HG02571 (cell line): ENCODE measurements around the gene RBMXL3.
"Not testable (repeated sequence)": the region's sequence is repeated elsewhere in the genome, so short reads cannot be mapped to it uniquely, and the experiment has no call there.

ENCODE experiments used
- ATAC-seq: cut with Tn5 transposase; IDR thresholded peaks from one replicate; pipeline ENCODE4 v1.9.1; 2021; ENCODE audit warnings: mild to moderate bottlenecking, moderate library complexity; ENCODE audit not compliant: unreplicated experiment

The RBMXL3 gene

DNA sequence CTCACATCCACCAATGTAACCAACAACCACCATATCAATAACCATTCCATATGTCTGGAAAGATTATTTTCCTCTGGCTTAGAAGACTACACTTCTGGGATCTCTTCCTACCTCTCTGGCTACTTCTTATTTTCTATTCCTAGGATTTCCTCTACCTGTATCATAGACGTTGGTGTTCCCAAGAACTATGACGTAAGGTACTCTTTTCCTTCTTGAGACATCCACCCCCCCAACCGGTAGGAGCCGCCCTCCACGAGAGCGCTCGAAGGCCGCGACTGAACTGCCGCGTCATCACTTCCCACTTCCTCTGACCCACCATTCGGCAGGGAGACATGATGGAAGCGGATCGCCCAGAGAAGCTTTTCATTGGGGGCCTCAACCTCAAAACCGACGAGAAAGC, at the start of gene RBMXL3:
Gene RBMXL3 (plus strand): TSS at position 301 of the 400 bp plus-strand sequence. CDS start 32 bp downstream, at position 333.
- ATAC-seq = no peak

DNA sequence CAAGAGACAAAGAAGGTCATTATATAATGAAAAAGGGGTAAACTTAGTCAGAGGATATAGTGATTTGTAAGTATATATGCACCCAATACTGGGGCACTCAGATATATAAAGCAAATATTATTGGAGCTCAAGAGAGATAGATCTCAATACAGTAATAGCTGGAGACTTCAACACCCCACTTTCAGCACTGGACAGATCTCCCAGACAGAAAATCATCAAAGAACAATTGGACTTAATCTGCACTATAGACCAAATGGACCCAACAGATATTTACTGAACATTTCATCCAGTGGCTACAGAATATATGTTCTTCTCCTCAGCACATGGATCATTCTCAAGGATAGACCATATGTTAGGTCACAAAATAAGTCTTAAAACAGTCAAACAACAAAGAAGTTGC, 47.2 kb upstream of the RBMXL3 start:
- no peak for ATAC-seq

DNA sequence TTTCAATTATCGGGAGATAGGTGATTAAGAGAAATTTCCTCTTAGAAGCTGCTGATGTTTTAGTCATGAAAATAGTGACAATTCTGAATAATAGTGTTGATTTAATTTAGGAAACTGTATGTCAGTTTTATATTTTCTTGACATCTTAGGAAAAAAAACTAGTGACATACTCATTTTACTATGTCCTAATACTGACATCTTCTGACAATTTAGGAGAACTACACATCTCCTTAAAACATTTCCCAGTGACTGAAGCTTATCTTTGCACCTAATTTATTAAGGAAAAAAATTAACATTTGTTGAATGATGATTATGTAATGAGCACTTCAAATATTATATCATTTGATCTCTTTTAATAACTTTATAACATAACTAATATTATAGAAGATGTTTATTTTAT, 42.0 kb upstream of the RBMXL3 start:
- ATAC-seq = no peak

DNA sequence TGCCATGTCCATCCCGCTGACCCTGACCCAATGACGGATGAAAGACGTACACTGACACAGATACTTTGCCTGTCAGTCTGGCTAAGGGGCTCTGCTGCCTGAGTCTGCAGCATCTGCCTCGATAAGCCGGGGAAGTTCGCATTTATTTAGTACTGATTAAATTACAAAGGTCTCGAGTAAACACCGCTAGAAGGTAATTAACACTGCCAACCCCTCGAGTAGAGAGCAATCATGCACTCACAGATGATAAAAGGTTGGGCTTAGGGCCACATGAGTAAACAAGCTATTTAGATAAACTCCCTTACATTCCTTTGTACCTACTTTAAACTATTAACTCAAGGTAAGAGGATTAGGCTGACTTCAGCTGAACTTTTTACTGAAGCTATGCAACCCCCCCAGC, 16.0 kb upstream of the RBMXL3 start:
- no peak for ATAC-seq

DNA sequence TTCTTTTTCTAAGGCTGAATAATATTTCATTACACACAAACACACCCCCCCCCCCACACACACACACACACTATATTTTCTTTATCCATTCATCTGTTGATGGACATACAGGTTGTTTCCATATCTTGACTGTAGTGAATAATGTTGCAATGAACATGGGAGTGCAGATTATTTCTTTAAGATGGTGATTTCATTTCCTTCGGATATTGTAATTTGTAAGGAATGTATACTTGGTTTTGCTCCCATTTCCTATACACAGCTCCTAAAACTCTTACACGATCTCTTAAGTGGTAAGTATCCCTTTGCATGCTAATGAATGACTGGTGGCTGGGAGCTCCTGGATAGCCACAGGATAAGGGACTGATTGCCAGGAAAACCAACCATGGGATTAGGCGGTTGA, 14.7 kb upstream of the RBMXL3 start:
- ATAC-seq = no peak

DNA sequence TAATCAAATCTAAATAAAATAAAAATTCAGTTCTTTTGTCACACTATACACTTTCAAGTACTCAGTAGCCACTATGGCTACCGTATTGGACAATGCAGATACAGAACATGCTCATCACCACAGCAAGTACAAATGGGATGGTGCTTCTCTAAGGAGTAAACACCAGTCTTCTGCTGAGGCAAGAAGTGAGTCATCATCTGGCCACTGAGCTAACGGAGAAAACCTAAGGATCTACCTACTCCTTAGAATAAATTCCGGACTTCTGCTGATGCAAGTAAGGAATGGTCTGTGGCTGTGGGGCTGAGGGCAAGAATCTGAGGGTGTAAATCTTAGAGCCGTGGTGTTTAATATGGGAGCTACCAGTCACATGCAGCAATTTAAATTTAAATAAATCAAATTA, 11.3 kb upstream of the RBMXL3 start:
- ATAC-seq = no peak

DNA sequence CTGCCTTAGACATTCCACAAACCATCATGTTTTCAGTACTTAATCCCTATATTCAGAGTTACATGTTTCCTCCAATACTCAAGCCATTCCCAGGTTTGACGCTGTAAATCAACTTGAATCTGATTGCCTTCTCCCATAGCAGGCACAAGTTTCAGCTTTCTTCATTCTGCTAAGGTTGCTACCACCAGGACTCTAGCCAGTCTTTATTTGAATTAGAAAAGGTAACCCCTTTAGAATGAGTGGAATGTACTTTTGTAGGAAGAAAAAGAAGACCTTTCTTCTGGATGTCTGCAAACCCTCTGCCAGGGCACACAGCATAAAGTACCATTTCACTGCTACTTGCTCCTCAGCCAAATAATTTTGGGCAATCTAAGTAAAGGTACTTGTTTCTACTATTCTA, 10.7 kb upstream of the RBMXL3 start:
- no peak for ATAC-seq

DNA sequence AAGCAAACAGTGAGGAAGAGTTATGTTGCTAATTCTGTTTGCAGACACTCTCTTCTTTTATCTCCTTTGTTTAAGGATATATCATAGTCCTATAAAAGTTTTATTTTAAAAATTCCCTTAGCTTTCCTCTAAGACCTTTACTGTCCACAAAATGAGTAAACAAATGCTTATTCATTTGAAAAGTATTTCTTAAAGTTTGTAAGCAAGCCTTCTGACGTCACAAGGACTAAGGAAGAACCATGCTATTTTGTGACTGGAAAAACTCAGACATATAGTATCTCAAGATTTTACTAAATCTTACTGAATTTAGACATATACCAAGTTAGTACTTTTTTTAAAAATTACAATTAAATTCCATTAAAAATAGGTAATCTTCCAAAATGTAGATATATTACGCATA, 5.2 kb upstream of the RBMXL3 start:
- no peak for ATAC-seq

DNA sequence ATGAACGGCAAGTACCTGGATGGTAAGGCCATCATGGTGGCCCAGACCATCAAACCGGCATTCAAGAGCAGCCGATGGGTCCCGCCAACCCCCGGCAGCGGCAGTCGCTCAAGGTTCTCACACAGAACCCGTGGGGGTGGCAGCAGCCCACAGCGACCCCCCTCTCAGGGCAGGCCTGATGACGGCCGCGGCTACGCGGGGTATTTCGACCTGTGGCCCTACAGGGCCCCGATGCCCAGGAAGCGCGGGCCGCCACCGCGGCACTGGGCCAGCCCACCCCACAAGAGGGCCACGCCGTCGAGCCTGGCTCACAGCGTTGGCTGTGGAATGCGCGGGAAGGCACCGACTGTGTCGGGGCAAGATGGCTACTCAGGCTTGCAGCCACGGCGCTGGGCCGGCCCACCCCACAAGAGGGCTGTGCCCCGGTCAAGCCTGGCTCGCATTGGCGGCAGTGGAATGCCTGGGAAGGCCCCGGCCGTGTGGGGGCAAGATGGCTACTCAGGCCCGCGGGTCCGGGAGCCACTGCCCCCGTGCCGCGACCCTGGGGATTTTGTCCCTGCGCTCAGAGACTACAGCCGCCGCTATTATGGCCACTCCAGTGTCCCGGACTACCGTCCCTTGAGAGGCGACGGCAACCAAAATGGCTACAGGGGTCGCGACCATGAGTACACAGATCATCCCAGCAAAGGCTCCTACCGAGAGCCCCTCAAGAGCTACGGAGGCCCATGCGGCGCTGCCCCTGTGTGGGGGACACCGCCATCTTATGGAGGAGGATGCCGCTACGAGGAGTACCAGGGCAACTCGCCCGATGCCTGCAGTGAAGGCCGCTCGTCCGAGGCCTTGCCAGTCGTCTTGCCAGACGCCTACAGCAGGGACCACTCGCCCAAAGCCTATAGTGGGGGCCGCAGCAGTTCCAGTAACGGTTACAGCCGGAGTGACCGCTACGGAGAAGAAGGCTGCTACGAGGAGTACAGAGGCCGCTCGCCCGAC, 731 bp downstream of the RBMXL3 start:
- no peak for ATAC-seq

DNA sequence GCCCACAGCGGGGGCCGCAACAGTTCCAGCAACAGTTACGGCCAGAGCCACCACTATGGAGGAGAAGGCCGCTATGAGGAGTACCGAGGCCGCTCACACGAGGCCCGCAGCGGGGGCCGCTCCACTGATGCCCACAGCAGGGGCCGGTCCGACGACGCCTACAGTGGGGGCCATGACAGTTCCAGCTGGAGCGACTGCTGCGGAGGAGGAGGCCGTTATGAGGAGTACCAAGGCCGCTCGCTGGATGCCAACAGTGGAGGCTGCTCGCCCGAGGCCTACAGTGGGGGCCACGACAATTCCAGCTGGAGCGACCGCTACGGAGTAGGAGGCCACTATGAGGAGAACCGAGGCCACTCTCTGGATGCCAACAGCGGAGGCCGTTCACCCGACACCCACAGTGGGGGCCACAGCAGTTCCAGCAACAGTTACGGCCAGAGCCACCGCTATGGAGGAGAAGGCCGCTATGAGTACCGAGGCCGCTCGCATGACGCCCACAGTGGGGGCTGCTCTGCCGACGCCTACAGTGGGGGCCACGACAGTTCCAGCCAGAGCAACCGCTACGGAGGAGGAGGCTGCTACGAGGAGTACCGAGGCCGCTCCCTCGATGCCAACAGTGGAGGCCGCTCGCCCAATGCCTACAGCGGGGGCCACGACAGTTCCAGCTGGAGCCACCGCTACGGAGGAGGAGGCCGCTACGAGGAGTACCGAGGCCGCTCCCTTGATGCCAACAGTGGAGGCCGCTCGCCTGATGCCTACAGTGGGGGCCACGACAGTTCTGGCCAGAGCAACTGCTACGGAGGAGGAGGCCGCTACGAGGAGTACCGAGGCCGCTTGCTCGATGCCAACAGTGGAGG, 1.7 kb downstream of the RBMXL3 start:
- ATAC-seq = no peak

DNA sequence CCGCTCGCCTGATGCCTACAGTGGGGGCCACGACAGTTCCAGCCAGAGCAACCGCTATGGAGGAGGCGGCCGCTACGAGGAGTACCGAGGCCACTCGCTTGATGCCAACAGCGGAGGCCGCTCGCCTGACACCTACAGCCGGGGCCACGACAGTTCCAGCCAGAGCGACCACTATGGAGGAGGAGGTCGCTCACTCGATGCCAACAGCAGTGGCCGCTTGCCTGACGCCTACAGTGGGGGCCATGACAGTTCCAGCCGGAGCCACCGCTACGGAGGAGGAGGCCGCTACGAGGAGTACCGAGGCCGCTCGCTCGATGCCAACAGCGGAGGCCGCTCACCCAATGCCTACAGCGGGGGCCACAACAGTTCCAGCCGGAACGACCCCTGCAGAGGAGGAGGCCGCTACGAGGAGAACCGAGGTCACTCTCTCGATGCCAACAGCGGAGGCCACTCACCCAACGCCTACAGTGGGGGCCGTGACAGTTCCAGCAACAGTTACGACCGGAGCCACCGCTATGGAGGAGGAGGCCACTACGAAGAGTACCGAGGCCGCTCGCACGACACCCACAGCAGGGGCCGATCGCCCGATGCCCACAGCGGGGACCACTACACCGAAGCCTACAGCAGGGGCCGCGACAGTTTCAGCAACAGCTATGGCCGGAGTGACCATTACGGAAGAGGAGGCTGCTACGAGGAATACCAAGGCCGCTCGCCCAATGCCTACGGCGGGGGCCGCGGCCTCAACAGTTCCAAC, 2.5 kb downstream of the RBMXL3 start:
- ATAC-seq = no peak

DNA sequence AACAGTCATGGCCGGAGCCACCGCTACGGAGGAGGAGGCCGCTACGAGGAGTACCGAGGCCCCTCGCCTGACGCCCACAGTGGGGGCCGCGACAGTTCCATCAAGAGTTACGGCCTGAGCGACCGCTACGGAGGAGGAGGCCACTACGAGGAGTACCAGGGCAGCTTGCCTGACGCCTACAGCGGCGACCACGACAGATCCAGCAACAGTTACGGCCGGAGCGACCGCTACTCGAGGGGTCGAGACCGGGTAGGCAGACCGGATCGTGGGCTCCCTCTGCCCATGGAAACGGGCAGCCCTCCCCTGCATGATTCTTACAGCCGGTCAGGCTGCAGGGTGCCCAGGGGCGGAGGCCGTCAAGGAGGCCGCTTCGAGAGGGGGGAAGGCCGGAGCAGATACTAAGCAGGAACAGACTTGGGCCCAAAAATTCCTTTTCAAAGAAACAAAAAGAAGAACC, 3.1 kb downstream of the RBMXL3 start:
- ATAC-seq = no peak

DNA sequence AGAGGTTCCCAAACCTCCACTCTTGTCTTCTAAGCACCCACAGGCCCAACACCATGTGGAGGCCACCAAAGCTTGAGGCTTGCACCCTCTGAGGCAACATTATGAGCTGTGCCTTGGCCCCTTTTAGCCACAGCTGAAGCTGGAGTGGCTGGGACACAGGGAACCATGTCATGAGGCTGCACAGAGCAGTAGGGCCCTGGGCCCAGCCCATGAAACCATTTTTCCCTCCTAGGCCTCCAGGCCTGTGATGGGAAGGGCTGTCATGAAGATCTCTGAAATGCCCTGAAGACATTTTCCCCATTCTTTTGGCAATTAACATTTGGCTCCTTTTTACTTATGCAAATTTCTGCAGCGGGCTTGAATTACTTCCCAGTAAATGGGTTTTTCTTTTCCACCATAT, 14.8 kb downstream of the RBMXL3 start:
- ATAC-seq = no peak

DNA sequence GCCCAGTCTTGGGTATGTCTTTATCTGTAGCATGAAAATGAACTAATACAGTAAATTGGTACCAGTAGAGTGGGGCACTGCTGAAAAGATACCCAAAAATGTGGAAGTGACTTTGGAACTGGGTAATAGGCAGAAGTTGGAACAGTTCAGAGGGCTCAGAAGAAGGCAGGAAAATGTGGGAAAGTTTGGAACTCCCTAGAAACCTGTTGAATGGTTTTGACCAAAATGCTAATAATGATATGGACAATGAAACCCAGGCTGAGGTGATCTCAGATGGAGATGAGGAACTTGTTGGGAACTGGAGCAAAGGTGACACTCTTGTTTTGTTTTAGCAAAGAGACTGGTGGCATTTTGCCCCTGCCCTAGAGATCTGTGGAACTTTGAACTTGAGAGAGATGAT, 20.3 kb downstream of the RBMXL3 start:
- not testable (repeated sequence) for ATAC-seq

DNA sequence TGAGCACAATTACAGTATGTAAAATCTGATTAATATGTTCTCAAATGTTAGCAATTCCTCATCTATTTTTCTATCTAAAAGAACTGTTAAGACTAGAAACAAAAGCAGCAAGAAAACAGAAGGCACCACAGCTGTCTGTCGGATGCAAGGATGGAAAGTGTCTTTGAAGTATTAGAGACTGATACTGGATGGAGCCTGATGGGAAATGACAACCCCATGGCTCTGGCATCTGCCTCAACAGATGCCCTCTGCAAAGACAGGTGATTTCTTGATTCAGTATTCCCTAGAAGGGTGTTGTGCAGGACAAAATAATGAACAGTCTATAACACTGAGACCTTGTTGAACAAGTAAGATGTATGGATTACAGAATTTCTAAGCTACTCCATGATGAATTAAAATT, 24.9 kb downstream of the RBMXL3 start:
- ATAC-seq = no peak

DNA sequence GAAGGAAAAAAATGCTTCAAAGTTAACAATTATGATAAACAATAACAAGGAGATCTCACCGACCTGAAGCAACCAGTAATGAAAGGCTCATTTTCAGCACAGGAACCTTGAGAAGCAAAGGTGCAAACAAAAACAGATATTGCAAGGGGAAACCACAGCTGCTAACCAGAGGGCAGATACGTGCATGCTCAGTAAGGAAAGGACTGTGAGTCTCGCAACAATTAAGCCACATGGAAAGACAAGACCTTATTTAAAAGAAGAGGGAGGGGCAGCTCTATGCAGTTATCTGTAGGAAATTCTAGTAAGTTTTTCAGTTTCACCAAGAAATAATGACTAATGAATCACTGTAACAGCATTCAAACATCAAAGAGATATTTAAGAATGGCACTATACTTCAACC, 25.4 kb downstream of the RBMXL3 start:
- ATAC-seq = no peak

DNA sequence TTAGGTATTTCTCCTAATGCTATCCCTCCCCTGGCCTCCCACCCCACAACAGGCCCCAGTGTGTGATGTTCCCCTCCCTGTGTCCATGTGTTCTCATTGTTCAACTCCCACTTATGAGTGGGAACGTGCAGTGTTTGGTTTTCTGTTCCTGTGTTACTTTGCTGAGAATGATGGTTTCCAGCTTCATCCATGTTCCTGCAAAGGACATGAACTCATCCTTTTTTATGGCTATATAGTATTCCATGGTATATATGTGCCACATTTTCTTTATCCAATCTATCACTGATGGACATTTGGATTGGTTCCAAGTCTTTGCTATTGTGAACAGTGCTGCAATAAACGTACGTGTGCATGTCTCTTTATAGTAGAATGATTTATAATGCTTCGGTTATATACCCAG, 28.1 kb downstream of the RBMXL3 start:
- ATAC-seq = not testable (repeated sequence)

DNA sequence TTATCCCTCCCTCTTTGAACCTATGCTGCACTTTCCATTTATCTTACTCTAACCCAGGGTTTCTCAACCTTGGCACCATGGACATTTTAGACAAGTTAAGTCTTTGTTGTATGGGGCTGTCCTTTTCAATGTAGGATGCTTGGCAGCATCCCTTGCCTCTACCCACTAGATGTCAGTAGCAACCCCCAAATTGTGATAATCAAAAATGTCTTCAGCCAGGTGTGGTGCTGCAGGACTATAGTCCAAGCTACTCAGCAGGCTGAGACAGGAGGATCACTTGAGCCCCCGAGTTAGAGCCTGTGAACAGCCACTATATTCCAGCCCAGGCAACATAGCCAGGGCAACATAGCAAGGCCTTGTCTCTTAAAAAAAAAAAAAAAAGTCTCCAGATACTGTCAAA, 37.7 kb downstream of the RBMXL3 start:
- ATAC-seq = no peak

DNA sequence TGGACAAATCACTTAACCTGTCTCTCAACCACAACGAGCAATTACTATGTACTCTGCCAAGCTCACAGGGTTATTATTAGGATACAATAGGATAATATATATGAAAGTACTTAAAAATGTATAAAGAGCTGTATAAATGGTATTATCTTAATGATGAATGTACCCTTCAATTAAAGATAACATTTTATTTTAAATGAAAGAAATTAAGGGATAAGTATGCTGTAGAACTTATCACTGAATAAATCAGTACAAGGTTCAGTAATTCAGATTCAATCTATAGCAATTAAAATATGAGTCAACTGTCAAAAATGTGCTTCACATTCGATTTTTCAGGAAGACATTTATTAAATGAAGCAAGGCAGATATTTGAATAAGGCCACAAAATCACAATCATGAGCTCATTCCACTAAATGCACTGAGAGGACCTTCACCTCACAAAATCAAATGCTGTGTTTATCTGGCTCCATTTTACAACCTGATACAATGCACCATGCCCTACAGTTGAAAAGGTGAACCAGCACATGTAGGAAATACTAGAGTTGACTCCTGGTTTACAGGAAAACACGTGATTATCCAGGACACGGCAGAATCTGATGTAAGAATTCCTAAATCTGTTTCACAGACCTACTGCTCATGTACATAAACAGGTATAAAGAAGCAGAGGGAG, 40.3 kb downstream of the RBMXL3 start:
- no peak for ATAC-seq

DNA sequence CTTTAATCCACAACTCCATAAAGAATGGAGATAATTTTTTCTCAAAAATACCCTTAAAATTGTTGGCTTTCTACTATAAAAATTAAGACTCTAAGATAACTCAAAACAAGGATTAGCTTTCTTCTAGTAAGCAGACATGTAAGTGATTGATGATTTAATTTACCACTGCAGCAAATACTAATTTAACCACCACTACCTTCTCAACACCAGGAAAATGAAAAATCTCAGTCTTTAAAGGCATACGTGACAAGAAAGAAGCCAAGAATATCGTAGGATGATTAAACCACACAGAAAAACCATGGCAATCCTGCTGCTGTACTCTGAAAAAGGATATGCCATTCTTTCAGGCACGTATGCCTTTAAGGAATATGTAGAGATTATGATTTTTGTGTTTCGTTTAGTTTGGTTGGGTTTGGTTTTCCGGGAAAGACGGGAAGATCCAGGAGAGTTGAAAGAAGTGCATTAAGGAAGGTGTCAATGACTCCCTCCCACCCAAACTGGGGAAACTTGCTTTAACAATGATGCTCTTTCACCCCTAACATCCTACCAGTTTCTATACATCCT, 43.8 kb downstream of the RBMXL3 start:
- no peak for ATAC-seq
